ENCODE results near the gene TRIM72.
"Not testable (repeated sequence)": the region's sequence is repeated elsewhere in the genome, so short reads cannot be mapped to it uniquely, and the experiment has no call there.

Gene TRIM72

GRCh38 chr16:31242206-31242605 is 28.3 kb downstream of the TRIM72 start:
- no peaks in the 10 kb centered on the region for H3K79me2 ChIP-seq (ENCODE audit: insufficient read depth, low read length)
- H3K27me3 ChIP-seq (ENCODE audit: insufficient read depth, low read length, poor library complexity, severe bottlenecking): no peaks in the 10 kb centered on the region
- H3F3A ChIP-seq (ENCODE audit: low read depth): no peaks in the 10 kb centered on the region
- H3K9ac ChIP-seq (ENCODE audit: low read depth, low read length, poor library complexity, severe bottlenecking): no peak overlapping the region
- no peaks in the 10 kb centered on the region for H3K9me3 ChIP-seq (ENCODE audit: insufficient read depth, low read depth, low read length)
- no peak overlapping the region for H3K4me2 ChIP-seq (ENCODE audit: low read depth, low read length, poor library complexity, severe bottlenecking)
- no peaks in the 10 kb centered on the region for H4K20me1 ChIP-seq (ENCODE audit: insufficient read depth, low read length, poor library complexity, severe bottlenecking)
- no peak overlapping the region for H3K4me3 ChIP-seq (ENCODE audit: low read length, poor library complexity, severe bottlenecking)
- H3K4me1 ChIP-seq (ENCODE audit: insufficient read depth, low read length, poor library complexity, severe bottlenecking): no peaks in the 10 kb centered on the region
- no peaks in the 10 kb centered on the region for H3K9me2 ChIP-seq (replicated peaks; ENCODE audit: low read depth, low read length)
- no peak overlapping the region for H2AFZ ChIP-seq (ENCODE audit: low read length)
- no peaks in the 10 kb centered on the region for H3K36me3 ChIP-seq (ENCODE audit: insufficient read depth, low read length)
- TF ChIP-seq CTCF (conservative IDR thresholded peaks at IDR 0.05; ENCODE audit: low read length): no peak
- no peak for TF ChIP-seq EZH2phosphoT487 (IDR thresholded peaks at IDR 0.05; ENCODE audit: borderline replicate concordance)

GRCh38 chr16:31243734-31244670 is 30.1 kb downstream of the TRIM72 start:
- Histone ChIP-seq H3K4me2 (ENCODE audit: low read depth, low read length, poor library complexity, severe bottlenecking) (no peak overlapping the region), H3K27me3 (ENCODE audit: insufficient read depth, low read length, poor library complexity, severe bottlenecking) (no peaks in the 10 kb centered on the region), H3F3A (ENCODE audit: low read depth) (no peaks in the 10 kb centered on the region), H3K79me2 (ENCODE audit: insufficient read depth, low read length) (no peaks in the 10 kb centered on the region), H3K9me3 (ENCODE audit: insufficient read depth, low read depth, low read length) (no peaks in the 10 kb centered on the region), H3K36me3 (ENCODE audit: insufficient read depth, low read length) (no peaks in the 10 kb centered on the region), H2AFZ (ENCODE audit: low read length) (no peak overlapping the region), H3K4me1 (ENCODE audit: insufficient read depth, low read length, poor library complexity, severe bottlenecking) (no peaks in the 10 kb centered on the region), H3K4me3 (ENCODE audit: low read length, poor library complexity, severe bottlenecking) (no peak overlapping the region), H3K9ac (ENCODE audit: low read depth, low read length, poor library complexity, severe bottlenecking) (no peak overlapping the region), H3K9me2 (replicated peaks; ENCODE audit: low read depth, low read length) (no peaks in the 10 kb centered on the region), H4K20me1 (ENCODE audit: insufficient read depth, low read length, poor library complexity, severe bottlenecking) (no peaks in the 10 kb centered on the region)
- TF ChIP-seq EZH2phosphoT487 (IDR thresholded peaks at IDR 0.05; ENCODE audit: borderline replicate concordance) (no peak), CTCF (conservative IDR thresholded peaks at IDR 0.05; ENCODE audit: low read length) (no peak)

GRCh38 chr16:31245598-31245997 is 31.7 kb downstream of the TRIM72 start:
- H3K4me3 ChIP-seq (ENCODE audit: low read length, poor library complexity, severe bottlenecking); H2AFZ ChIP-seq (ENCODE audit: low read length); H3K9me2 ChIP-seq (replicated peaks; ENCODE audit: low read depth, low read length); H3K9ac ChIP-seq (ENCODE audit: low read depth, low read length, poor library complexity, severe bottlenecking); H3K4me1 ChIP-seq (ENCODE audit: insufficient read depth, low read length, poor library complexity, severe bottlenecking); H3K27me3 ChIP-seq (ENCODE audit: insufficient read depth, low read length, poor library complexity, severe bottlenecking); H3K36me3 ChIP-seq (ENCODE audit: insufficient read depth, low read length); H3K9me3 ChIP-seq (ENCODE audit: insufficient read depth, low read depth, low read length); H3K4me2 ChIP-seq (ENCODE audit: low read depth, low read length, poor library complexity, severe bottlenecking); H3K79me2 ChIP-seq (ENCODE audit: insufficient read depth, low read length); H4K20me1 ChIP-seq (ENCODE audit: insufficient read depth, low read length, poor library complexity, severe bottlenecking); H3F3A ChIP-seq (ENCODE audit: low read depth): not testable (repeated sequence)

GRCh38 chr16:31246296-31246695 is 32.4 kb downstream of the TRIM72 start:
- Histone ChIP-seq H3K9me2 (replicated peaks; ENCODE audit: low read depth, low read length) (no peaks in the 10 kb centered on the region), H3K4me1 (ENCODE audit: insufficient read depth, low read length, poor library complexity, severe bottlenecking) (no peaks in the 10 kb centered on the region), H2AFZ (ENCODE audit: low read length) (no peak overlapping the region), H3F3A (ENCODE audit: low read depth) (no peaks in the 10 kb centered on the region), H3K9ac (ENCODE audit: low read depth, low read length, poor library complexity, severe bottlenecking) (no peak overlapping the region), H4K20me1 (ENCODE audit: insufficient read depth, low read length, poor library complexity, severe bottlenecking) (no peaks in the 10 kb centered on the region), H3K4me2 (ENCODE audit: low read depth, low read length, poor library complexity, severe bottlenecking) (no peak overlapping the region), H3K79me2 (ENCODE audit: insufficient read depth, low read length) (no peaks in the 10 kb centered on the region), H3K4me3 (ENCODE audit: low read length, poor library complexity, severe bottlenecking) (no peak overlapping the region), H3K27me3 (ENCODE audit: insufficient read depth, low read length, poor library complexity, severe bottlenecking) (no peaks in the 10 kb centered on the region), H3K9me3 (ENCODE audit: insufficient read depth, low read depth, low read length) (no peaks in the 10 kb centered on the region), H3K36me3 (ENCODE audit: insufficient read depth, low read length) (no peaks in the 10 kb centered on the region)
- TF ChIP-seq EZH2phosphoT487 (IDR thresholded peaks at IDR 0.05; ENCODE audit: borderline replicate concordance) (no peak), CTCF (conservative IDR thresholded peaks at IDR 0.05; ENCODE audit: low read length) (no peak)
